Stimulated activated CD8-positive, alpha-beta memory T cell treated with anti-CD3 and anti-CD28 coated beads, Interleukin-7, amount 100 ng/mL, for 48 hours (primary cell): ENCODE results near the gene NFIX.

Experiments
- DNase-seq, 2 donors: peaks; one replicate each; pipeline ENCODE4 v3.0.0-alpha.2; 2020; ENCODE audit warnings: low read depth in 1 of 2; ENCODE audit errors: extremely low read depth in 1 of 2

Gene NFIX

GRCh38 chr19:13053761-13054625, 58.7 kb downstream of the NFIX start:
- DNase-seq = no peak

- DNase-seq = no peak
These were observed 59.4 kb downstream of the NFIX start for GRCh38 chr19:13054626-13055212.

- DNase-seq = no peak
These were observed 60.2 kb downstream of the NFIX start for GRCh38 chr19:13055213-13056051.

GRCh38 chr19:13056052-13056660, 60.9 kb downstream of the NFIX start:
- DNase-seq = no peak

GRCh38 chr19:13057147-13057572, 61.9 kb downstream of the NFIX start:
- no peak for DNase-seq

- no peak for DNase-seq
These were observed 62.5 kb downstream of the NFIX start for GRCh38 chr19:13057744-13058143.

GRCh38 chr19:13058951-13059660, 63.8 kb downstream of the NFIX start:
- DNase-seq = no peak

- DNase-seq = no peak
These were observed 65.1 kb downstream of the NFIX start for GRCh38 chr19:13060233-13060963.

GRCh38 chr19:13060964-13061927, 66.0 kb downstream of the NFIX start:
- DNase-seq = peak; percentile 45 to 51

GRCh38 chr19:13062317-13062716, 67.0 kb downstream of the NFIX start:
- DNase-seq = no peak

GRCh38 chr19:13063461-13064091, 68.3 kb downstream of the NFIX start:
- DNase-seq = no peak

- no peak for DNase-seq
These were observed 68.8 kb downstream of the NFIX start for GRCh38 chr19:13064092-13064489.

- no peak for DNase-seq
These were observed 71.0 kb downstream of the NFIX start for GRCh38 chr19:13066226-13066625.

- DNase-seq = no peak
These were observed 71.9 kb downstream of the NFIX start for GRCh38 chr19:13066933-13067807.

- no peak for DNase-seq
These were observed 73.0 kb downstream of the NFIX start for GRCh38 chr19:13068085-13068846.
